Lung (tissue), 12 donors: ENCODE measurements around the gene UBAP1L. TPM values are rescaled to one million over a fixed set of nuclear protein-coding genes. Genes with fewer than 3 reads are reported as not detected.

Source experiments
- ATAC-seq: fragments of 200-7000 bp; cut with Tn5 transposase; one replicate; pipeline ENCODE4 v1.9.1; 2020; ENCODE audit warnings: moderate number of reproducible peaks; ENCODE audit not compliant: insufficient read depth, low FRiP score
- DNase-seq, 3 donors: peaks; one replicate each; pipeline ENCODE4 v3.0.0-alpha.2; 2013 to 2017
- H3K27ac ChIP-seq, 2 donors: one replicate each; pipeline ENCODE4 v1.5.1; 2013; ENCODE audit warnings: mild to moderate bottlenecking in 2 of 2, moderate library complexity in 2 of 2, control low read depth in 1 of 2, inconsistent platforms in 1 of 2, low read depth in 1 of 2, low read length in 1 of 2
- H3K27me3 ChIP-seq, 3 donors: one replicate each; pipeline ENCODE4 v1.5.1; 2013; ENCODE audit warnings: low read length in 2 of 3; ENCODE audit not compliant: control insufficient read depth in 3 of 3, insufficient read depth in 3 of 3
- H3K36me3 ChIP-seq, 4 donors: one replicate each; pipeline ENCODE4 v1.5.1; 2013; ENCODE audit warnings: low read length in 4 of 4, mild to moderate bottlenecking in 1 of 4, moderate library complexity in 1 of 4; ENCODE audit not compliant: control insufficient read depth in 4 of 4, insufficient read depth in 4 of 4
- H3K4me1 ChIP-seq, 5 donors: one replicate each; pipeline ENCODE4 v1.5.1; 2013; ENCODE audit warnings: low read length in 5 of 5, mild to moderate bottlenecking in 2 of 5, moderate library complexity in 1 of 5; ENCODE audit not compliant: control insufficient read depth in 5 of 5, insufficient read depth in 5 of 5
- H3K4me3 ChIP-seq: one replicate; pipeline ENCODE4 v1.5.1; 2013; ENCODE audit warnings: mild to moderate bottlenecking, control low read depth, moderate library complexity
- H3K9ac ChIP-seq, 2 donors: one replicate each; pipeline ENCODE4 v1.5.1; 2013; ENCODE audit warnings: low read length in 2 of 2, control low read depth in 1 of 2; ENCODE audit not compliant: insufficient read depth in 1 of 2
- H3K9me3 ChIP-seq, 4 donors: one replicate each; pipeline ENCODE4 v1.5.1; 2013; ENCODE audit warnings: low read length in 3 of 4, mild to moderate bottlenecking in 1 of 4, moderate library complexity in 1 of 4; ENCODE audit not compliant: control insufficient read depth in 4 of 4, insufficient read depth in 3 of 4
- CTCF ChIP-seq: IDR thresholded peaks from 2 replicates; pipeline ENCODE4 v1.5.1; 2012; ENCODE audit warnings: mild to moderate bottlenecking; ENCODE audit errors: control extremely low read depth, extremely low read depth
- WGBS, 2 donors: extraction: QIAGEN DNeasy Blood & Tissue Kit; methylation state at CpG; one replicate each; pipeline ENCODE4 v1.1.7; 2013; 5-methylcytosine and 5-hydroxymethylcytosine counted together
- polyA plus RNA-seq, 2 donors: library from polyadenylated mRNA; stranded (reverse); fragments of 200-250 nt; gene quantifications; one replicate each; pipeline ENCODE4 v1.2.1, GENCODE V29; 2013
- total RNA-seq, 2 donors: library from RNA; depleted of rRNA in 1 of 2; stranded (reverse); fragments of >200 nt in 1 of 2; gene quantifications; one replicate each; pipeline ENCODE4 v1.2.1, GENCODE V29; 2014 to 2021
- donor health status: control.
- donor health status: control.
- donor health status: Bipolar disorder and iron deficiency.
- donor health status: healthy.
- donor health status: DM: yes; HTN: yes; CAD: no.

Gene UBAP1L
- total and polyA plus RNA-seq, 4 donors = 0.96 to 5.4 (median 3.4) TPM

DNA sequence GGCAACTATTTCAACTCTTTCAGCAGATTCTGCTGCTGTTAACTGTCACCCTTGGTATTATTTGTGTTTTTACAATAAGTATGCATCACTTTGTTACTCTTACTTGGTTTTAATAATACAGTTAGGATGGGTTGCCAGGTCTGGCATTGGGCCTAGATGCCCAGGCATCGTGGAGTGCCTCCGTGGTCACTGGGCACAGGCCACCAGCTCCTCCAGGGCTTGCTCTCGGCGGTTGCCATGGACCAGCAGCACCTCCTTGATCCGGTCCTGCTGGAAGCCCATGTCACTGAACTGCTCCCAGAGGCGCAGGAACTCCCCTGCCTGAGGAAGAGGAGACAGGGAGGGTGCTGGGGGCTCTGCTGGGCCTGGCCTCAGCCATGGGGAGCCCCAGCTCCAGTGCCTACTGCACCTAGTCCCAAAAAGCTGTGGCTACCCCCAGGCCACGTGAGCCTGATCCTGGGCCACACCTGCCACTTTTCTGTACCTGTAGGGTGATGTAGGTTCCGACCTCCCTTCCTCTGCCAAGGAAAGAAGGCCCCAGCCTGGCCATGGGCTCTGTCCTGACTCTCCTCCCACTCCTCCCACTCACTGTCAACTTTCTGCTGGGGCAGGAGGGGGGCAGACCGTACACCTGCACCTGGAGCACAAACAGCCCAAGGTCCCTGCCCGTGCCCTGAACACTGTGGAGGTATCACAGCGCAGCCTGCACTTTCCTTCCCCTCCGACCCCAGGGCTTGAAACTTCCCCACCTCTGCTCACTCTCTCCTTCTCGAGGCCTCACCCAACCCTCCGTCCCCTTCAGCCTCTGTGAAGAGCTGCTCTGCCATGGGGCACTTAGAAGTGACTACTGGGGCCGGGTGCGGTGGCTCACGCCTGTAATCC lies 21.8 kb downstream of the UBAP1L start:
- no peak for TF ChIP-seq CTCF
- H3K9ac ChIP-seq = no peak overlapping the region
- no peak overlapping the region for H3K27ac ChIP-seq
- H3K9me3 ChIP-seq = no peaks in the 10 kb centered on the region
- H3K4me3 ChIP-seq = no peak overlapping the region
- WGBS, 2 donors = 88 to 97% methylated on average over 16 to 17 of the region's 17 CpGs
- ATAC-seq (no peak), DNase-seq (no peak)
- H3K27me3 ChIP-seq = no peaks in the 10 kb centered on the region
- H3K4me1 ChIP-seq = peaks cover 0 to 59% (median 28%) of the 10 kb centered on the region in 5 donors
- H3K36me3 ChIP-seq = peaks cover 0 to 10% (median 4%) of the 10 kb centered on the region in 4 donors

- Histone ChIP-seq H3K4me1 (peaks cover 0 to 69% (median 38%) of the 10 kb centered on the region in 5 donors), H3K9ac (peak overlapping the region in 1 of 2 donors; percentile 43), H3K9me3 (no peaks in the 10 kb centered on the region), H3K27ac (peak overlapping the region in 1 of 2 donors; percentile 45), H3K36me3 (no peaks in the 10 kb centered on the region), H3K4me3 (no peak overlapping the region), H3K27me3 (no peaks in the 10 kb centered on the region)
- no peak for TF ChIP-seq CTCF
- DNase-seq = peak in 1 of 3 donors; percentile 61
- ATAC-seq = no peak
- WGBS, 2 donors = 75 to 84% methylated on average over 12 of the region's 12 CpGs
These were observed 22.8 kb downstream of the UBAP1L start for GRCh38 chr15:65091946-65092770.

DNA sequence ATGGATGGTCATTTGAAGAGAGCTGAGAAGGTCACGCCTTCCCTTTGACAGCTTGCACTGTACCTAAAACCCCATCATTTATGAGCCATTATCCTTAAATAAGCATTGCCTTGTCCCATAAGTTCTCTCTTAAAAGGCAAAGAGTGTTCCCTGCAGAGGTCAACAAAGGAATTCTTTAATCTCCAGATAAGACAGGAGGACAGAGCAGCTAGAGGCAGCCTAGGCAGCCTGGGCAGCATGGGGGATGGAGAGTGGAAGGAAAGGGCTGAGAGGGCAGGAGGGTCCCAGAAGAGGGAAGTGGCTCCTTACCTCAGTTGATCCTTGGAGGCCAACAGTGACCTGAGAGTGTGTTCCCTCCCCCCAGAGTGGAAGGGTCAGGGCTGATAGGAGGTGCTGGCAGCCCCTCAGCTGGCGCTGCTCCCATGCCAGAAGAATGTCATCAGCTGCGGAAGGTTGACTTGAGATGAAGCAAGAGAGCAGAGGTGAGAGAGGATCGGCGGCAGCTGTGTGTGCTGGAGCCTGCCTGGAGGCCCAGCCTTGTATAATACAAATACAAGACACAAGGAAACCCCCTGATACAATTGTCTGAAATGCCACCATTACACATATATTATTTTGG lies 25.7 kb downstream of the UBAP1L start:
- Histone ChIP-seq H3K9me3 (no peaks in the 10 kb centered on the region), H3K36me3 (no peaks in the 10 kb centered on the region), H3K27me3 (no peaks in the 10 kb centered on the region), H3K9ac (no peak overlapping the region), H3K27ac (peak overlapping the region; percentile 82 to 84), H3K4me3 (no peak overlapping the region), H3K4me1 (peaks cover 0 to 87% (median 61%) of the 10 kb centered on the region in 5 donors)
- peak; percentile 97 to 99 (median 98) for DNase-seq
- no peak for TF ChIP-seq CTCF
- WGBS, 2 donors = 47 to 71% methylated on average over 5 of the region's 5 CpGs
- no peak for ATAC-seq
